ENCODE data around the gene HMGCS2.

Gene HMGCS2

GRCh38 chr1:119703666-119704450 is 64.8 kb downstream of the HMGCS2 start:
- H4K20me1 ChIP-seq (ENCODE audit: insufficient read depth, low read length) = no peaks in the 10 kb centered on the region
- H3F3A ChIP-seq (ENCODE audit: insufficient read depth, low read length) = no peaks in the 10 kb centered on the region
- no peaks in the 10 kb centered on the region for H3K79me2 ChIP-seq (ENCODE audit: insufficient read depth, low read length)
- H2AFZ ChIP-seq (ENCODE audit: low read length) = no peak overlapping the region
- no peak overlapping the region for H3K9ac ChIP-seq (ENCODE audit: low read length)
- peaks cover 4% of the 10 kb centered on the region; the same call in 1 of the 2 replicates for H3K9me3 ChIP-seq (ENCODE audit: low read length)
- no peak overlapping the region for H3K4me3 ChIP-seq (ENCODE audit: low read depth, low read length, poor library complexity, severe bottlenecking)
- no peaks in the 10 kb centered on the region for H3K4me1 ChIP-seq (ENCODE audit: insufficient read depth, low read length, severe bottlenecking)
- no peaks in the 10 kb centered on the region for H3K9me2 ChIP-seq (ENCODE audit: low read depth, low read length)
- no peak overlapping the region for H3K4me2 ChIP-seq (ENCODE audit: low read length)
- no peaks in the 10 kb centered on the region for H3K27me3 ChIP-seq (ENCODE audit: insufficient read depth, low read length)
- TF ChIP-seq CTCF (IDR thresholded peaks at IDR 0.05; ENCODE audit: low read length) (no peak), EZH2 (IDR thresholded peaks at IDR 0.05; ENCODE audit: borderline replicate concordance, low read length) (no peak)
- no peaks in the 10 kb centered on the region for H3K36me3 ChIP-seq (ENCODE audit: insufficient read depth, low read length)
- H3K27ac ChIP-seq (ENCODE audit: low read depth, low read length, poor library complexity, severe bottlenecking) = no peak overlapping the region

DNA sequence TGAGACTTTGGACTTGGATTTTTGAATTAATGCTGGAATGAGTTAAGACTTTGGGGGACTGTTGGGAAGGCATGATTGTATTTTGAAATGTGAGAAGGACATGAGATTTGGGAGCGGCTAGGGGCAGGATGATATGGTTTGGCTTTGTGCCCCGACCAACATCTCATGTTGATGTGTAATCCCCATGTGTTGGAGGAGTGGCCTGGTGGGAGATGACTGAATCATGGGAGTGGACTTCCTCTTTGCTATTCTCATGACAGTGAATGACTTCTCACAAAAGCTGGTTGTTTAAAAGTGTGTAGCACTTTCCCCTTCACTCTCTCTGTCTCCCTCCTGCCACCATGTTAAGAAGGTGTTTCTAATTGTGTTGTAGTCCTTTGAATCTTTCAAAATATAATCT is 66.3 kb downstream of the HMGCS2 start:
- Histone ChIP-seq H3K79me2 (ENCODE audit: insufficient read depth, low read length) (no peaks in the 10 kb centered on the region), H2AFZ (ENCODE audit: low read length) (no peak overlapping the region), H3K27ac (ENCODE audit: low read depth, low read length, poor library complexity, severe bottlenecking) (no peak overlapping the region), H3K4me2 (ENCODE audit: low read length) (no peak overlapping the region), H3K4me3 (ENCODE audit: low read depth, low read length, poor library complexity, severe bottlenecking) (no peak overlapping the region), H3K9me3 (ENCODE audit: low read length) (peaks cover 4% of the 10 kb centered on the region; the same call in 1 of the 2 replicates), H3F3A (ENCODE audit: insufficient read depth, low read length) (no peaks in the 10 kb centered on the region), H3K27me3 (ENCODE audit: insufficient read depth, low read length) (no peaks in the 10 kb centered on the region), H3K4me1 (ENCODE audit: insufficient read depth, low read length, severe bottlenecking) (no peaks in the 10 kb centered on the region), H3K9me2 (ENCODE audit: low read depth, low read length) (no peaks in the 10 kb centered on the region), H4K20me1 (ENCODE audit: insufficient read depth, low read length) (no peaks in the 10 kb centered on the region), H3K9ac (ENCODE audit: low read length) (no peak overlapping the region), H3K36me3 (ENCODE audit: insufficient read depth, low read length) (no peaks in the 10 kb centered on the region)
- TF ChIP-seq CTCF (IDR thresholded peaks at IDR 0.05; ENCODE audit: low read length) = no peak
- TF ChIP-seq EZH2 (IDR thresholded peaks at IDR 0.05; ENCODE audit: borderline replicate concordance, low read length) = no peak

GRCh38 chr1:119701659-119702058 is 67.0 kb downstream of the HMGCS2 start:
- Histone ChIP-seq H3K9ac (ENCODE audit: low read length) (no peak overlapping the region), H3F3A (ENCODE audit: insufficient read depth, low read length) (no peaks in the 10 kb centered on the region), H3K4me3 (ENCODE audit: low read depth, low read length, poor library complexity, severe bottlenecking) (no peak overlapping the region), H3K9me3 (ENCODE audit: low read length) (peaks cover 4% of the 10 kb centered on the region; the same call in 1 of the 2 replicates), H3K4me2 (ENCODE audit: low read length) (no peak overlapping the region), H3K27me3 (ENCODE audit: insufficient read depth, low read length) (no peaks in the 10 kb centered on the region), H3K9me2 (ENCODE audit: low read depth, low read length) (no peaks in the 10 kb centered on the region), H2AFZ (ENCODE audit: low read length) (no peak overlapping the region), H3K36me3 (ENCODE audit: insufficient read depth, low read length) (no peaks in the 10 kb centered on the region), H3K27ac (ENCODE audit: low read depth, low read length, poor library complexity, severe bottlenecking) (no peak overlapping the region), H4K20me1 (ENCODE audit: insufficient read depth, low read length) (no peaks in the 10 kb centered on the region), H3K79me2 (ENCODE audit: insufficient read depth, low read length) (no peaks in the 10 kb centered on the region), H3K4me1 (ENCODE audit: insufficient read depth, low read length, severe bottlenecking) (no peaks in the 10 kb centered on the region)
- TF ChIP-seq EZH2 (IDR thresholded peaks at IDR 0.05; ENCODE audit: borderline replicate concordance, low read length) (no peak), CTCF (IDR thresholded peaks at IDR 0.05; ENCODE audit: low read length) (no peak)

Data from OCI-LY1 (cell line).